ENCODE data around the gene TMED7. TPM values are rescaled to one million over a fixed set of nuclear protein-coding genes. Genes with fewer than 3 reads are reported as not detected.

Gene TMED7
- total RNA-seq = 164 and 207 TPM in 2 replicates

GRCh38 chr5:115625579-115626444 lies at the start of gene TMED7:
TMED7 (minus strand) TSS chr5:115626036; CDS start chr5:115625792, 244 bp downstream.

GRCh38 chr5:115601701-115602590 lies 23.9 kb downstream of the TMED7 start, which contains the start of gene TICAM2:
TICAM2 (minus strand) TSS chr5:115602479; CDS start chr5:115581256, 21,223 bp downstream.

Other genes with a start within 250 kb of the TMED7 start
- gene FEM1C, start 81.3 kb downstream of the TMED7 start, total RNA-seq = 25.7 and 27.9 TPM in 2 replicates
- gene TICAM2, start 23.6 kb downstream of the TMED7 start, total RNA-seq = 4.1 and 7.6 TPM in 2 replicates
- 3.4 and 9.5 TPM in 2 replicates for gene CDO1, start 190.6 kb upstream of the TMED7 start, total RNA-seq
- 75.7 and 93.4 TPM in 2 replicates for gene ATG12, start 215.5 kb upstream of the TMED7 start, total RNA-seq
- gene AP3S1, start 215.9 kb upstream of the TMED7 start, total RNA-seq = 75.6 and 77.6 TPM in 2 replicates

Data from uterine smooth muscle cell (primary cell).